ENCODE measurements around the gene MLXIP.
A peak's percentile ranks its signal among the peaks of the same experiment; 100 is the strongest.
"Not testable (repeated sequence)": the region's sequence is repeated elsewhere in the genome, so short reads cannot be mapped to it uniquely, and the experiment has no call there.

MLXIP gene

DNA sequence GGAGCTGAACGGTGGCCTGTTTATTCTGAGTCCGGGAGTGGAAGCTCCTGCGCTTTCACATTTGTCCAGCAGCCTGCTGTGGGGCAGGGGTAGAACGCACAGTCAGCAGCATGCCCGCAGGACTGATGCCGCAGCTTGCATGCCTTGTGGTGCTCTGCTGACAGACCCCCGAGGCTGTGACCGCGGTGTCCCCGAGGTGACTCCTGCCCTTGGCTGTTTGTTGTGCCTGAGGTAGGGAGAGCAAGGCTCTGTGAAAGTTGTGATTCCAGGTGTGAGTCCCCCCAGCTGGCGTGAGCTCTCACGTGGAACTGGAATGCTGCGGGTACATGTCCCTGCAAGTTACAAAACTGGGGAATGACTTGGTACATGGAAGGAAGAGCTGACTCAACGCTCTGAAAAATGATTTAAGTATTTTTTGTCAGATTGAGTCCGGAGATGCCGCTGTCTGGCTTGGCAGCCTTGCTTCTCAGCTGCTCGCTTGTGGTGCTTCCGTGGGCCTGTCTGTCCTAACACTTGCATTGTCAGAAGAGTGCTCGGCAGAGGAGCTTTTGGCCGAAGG is 18.1 kb downstream of the MLXIP start:
- peak; percentile 25 for DNase-seq

DNA sequence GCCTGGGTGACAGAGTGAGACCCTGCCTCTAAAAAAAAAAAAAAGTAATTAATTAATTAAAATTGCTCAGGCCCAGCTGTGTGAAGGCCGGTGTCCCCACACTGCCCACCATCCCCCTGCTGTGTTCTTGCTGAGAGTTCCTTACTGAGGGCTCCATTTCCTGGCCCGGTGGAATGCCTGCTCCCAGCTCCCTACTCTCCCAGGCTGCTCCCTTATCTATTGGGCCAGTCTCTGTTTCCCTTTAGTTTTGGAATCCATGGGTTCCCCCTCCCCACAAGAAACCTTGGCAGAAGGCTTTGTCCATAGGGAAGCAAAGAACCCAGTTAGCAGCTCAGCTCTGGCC is 19.0 kb downstream of the MLXIP start:
- no peak for DNase-seq

DNA sequence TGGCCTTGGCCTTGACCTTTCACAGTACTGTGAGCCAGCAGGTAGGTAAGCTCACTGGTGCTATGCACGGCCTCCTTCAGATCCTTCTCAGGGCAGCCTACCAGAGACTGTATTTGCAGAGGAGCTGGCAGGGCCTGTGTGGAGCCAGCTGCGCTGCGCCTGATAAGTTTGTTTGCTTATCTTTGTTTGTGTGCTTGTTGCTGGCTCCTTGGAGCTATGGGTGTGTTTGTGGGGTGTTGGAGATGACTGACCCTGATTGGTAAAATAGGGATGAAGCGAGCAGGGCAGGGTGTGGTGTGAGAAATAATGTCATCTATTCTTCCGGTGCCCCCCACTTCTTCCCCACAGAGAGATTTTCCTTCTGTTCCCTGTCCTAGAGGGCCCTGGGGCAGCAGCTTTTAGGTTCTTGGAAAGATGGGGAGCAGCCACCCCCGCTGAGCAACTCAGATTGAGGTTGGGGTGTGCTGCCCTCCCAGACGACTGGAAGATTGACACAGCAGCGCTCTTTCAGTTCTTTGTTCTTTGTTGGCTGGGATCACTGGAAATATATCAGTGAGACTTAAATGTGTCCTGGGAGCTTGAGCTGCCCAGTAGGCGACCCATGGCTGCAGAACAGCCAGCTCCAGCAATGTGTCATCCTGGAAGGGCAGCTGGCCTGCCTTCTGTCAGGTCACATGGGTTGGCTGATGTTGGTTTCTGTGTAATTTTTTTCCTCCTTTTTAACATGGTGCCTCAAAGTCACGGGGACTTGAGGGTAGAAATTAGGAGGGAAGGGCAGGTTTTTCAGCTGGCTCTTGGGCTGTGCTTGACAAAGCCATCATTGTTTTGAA is 19.6 kb downstream of the MLXIP start:
- DNase-seq, result no peak

DNA sequence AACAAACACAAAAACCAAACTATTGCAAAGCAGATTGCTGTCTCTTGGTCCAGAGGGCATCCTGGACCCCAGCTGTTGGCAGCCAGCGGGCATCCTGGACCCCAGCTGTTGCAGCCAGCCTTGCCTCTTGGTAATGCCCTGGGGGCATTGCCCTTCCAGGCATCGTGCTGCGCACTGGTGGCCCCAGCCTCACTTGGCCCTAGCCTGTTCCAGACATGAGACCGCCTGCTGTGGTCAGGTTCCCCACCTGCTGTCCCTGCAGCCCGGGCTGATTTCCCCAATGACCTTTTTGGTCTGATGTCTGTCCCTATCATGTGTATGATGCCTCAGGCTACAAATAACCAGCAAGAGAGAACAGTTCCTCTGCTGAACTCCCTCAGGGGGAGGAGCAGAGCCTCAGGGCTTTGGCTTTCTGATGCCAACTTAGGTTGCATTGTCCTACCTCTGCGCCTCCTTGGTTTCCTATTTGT is 20.8 kb downstream of the MLXIP start:
- DNase-seq, result no peak

DNA sequence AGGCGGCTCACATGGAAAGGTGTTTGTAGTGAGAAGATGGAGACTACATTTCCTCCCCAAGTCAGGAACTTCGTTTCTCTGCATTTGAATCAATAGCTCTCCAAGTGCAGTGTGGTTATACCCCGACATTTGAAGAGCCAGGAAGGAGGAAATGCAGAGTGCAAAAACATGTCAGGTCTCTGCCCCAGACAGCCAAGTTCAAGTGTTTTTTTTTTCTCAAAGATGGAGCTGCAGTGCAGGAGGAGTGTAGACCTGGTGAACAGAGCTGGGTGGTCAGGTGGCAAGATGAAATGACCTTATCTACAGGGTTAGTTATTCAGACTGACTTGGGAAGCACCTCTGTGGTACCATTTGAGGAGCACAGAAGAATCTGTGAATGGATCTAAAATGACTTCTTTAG is 21.3 kb downstream of the MLXIP start:
- no peak for DNase-seq

DNA sequence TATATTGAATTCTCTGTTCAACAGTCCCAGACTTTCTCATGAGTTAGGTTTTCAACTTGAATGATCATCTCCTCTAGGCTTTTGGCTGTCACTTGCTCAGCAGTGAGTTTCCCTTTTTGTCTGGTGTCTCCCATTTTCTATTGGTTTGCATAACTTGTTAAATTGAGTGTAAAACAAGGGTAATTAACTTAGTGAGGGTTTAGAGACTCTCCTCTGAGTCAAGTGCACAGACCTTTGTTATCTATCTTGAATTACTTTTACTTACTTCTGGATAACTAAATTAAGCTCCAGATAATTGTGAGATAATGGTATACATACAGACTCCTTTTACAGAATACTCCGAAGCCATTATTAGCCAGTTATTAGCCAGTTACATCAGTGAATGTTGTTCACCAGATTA is 22.0 kb downstream of the MLXIP start:
- DNase-seq, result no peak

DNA sequence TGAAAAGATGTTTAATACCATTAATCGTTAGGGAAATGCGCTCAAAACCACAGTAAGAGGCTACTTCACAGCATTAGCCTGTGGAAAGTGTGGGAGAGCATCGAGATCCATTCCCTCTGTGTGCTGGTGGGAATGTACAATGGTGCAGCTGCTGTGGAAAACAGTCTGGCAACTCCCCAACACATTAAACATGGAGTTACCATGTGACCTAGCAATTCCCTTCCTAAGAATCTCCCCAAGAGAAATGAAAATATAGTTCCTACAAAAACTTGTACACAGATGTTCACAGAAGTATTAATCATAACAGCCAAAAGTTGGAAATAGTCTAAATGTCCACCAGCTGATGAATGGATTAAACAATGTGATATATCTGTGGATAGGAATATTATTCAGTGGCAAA is 23.8 kb downstream of the MLXIP start:
- no peak for DNase-seq

DNA sequence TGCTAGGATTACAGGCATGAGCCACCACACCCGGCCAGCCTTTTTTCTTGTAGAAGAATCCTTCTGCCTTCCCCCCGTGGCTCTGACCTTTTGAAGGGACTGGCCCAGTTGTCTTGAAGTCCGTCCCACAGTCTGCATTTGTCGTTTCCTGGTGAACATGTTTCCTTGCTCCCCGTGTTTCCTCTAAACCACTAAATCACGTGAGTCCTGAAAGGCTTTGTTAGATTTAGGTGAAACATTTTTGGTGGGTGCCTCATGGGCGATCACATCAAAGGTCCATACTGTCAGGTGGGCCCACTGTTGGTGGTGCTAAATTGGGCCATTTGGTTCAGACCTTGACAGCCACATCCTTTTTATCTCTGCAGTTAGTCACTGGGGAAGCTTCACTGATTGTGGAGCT is 26.3 kb downstream of the MLXIP start:
- no peak for DNase-seq

DNA sequence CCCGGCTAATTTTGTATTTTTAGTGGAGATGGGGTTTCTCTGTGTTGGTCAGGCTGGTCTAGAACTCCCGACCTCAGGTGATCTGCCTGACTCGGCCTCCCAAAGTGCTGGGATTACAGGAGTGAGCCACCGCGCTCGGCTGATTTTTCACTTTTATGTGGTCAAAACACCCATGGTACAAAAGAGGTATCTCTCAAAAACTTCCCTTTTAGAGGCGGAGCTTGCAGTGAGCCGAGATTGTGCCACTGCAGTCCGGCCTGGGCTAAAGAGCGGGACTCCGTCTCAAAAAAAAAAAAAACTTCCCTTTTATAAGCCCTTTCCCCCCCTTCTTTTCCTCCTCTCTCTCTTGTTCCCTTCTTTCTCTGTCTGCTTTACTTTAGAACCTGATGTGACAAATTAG is 26.9 kb downstream of the MLXIP start:
- not testable (repeated sequence) for DNase-seq

DNA sequence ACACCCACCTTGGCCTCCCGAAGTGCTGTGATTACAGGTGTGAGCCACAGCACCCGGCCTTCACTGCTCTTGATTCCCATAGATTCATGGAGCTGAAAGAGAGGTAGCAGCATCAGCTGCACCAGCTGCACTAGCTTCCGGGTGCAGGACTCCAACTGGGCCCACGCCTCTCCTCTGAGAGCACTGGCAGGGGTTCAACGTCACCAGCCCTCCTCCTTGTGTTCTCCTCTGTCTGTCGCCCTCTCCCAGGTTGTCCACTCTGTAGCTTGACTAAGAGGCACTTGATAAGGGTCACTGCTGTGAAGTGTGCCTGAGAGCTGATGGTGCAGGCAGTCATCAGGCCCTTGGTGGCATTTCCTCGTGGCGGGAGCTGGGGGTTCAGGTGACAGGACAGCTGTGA is 28.3 kb downstream of the MLXIP start:
- no peak for DNase-seq

DNA sequence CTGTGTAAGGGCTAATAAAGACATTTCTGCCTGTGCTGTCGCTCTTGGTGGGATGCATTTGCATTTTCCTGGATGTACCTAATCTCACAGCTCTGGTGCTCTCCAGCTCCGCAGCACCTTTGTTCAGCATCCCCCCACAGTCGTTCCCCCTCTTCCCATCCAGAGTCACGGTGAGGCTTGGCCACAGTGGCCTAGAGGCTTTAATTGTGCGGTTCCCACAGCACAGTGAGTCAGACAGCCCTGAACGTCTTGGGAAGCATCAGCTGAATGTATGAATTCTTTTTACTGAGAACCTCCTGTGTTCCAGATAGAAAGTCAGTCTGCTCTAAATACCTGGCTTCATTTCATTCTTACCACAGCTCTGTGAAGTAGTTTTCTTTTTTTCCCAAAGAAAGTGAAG is 28.7 kb downstream of the MLXIP start:
- DNase-seq, result peak; percentile 63

DNA sequence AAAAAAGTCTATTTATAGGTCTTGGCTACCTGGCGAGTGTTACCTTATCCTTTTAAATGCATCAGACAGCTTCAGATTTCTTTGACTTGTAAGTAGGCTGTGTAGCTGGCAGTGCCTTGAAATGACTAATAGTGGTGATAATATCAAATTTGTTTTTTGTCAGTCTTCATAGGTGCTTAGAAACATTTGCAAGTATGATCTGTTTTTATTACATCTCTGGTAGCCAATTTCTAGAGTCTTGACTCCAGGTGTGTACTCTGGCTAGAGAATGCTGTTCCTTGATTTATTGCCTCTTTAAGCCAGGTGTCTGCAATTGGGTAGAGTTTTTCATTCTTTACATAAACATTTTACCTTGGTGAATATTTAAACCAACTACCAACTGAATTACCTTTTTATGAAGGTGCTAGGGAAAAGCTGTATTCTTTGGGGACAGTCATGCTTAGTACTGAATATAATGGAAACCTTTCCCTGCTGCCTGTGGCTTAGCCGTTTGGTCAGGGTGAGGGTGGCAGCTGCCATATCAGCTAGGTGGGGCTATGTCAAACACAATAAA is 32.6 kb downstream of the MLXIP start:
- DNase-seq, result no peak

DNA sequence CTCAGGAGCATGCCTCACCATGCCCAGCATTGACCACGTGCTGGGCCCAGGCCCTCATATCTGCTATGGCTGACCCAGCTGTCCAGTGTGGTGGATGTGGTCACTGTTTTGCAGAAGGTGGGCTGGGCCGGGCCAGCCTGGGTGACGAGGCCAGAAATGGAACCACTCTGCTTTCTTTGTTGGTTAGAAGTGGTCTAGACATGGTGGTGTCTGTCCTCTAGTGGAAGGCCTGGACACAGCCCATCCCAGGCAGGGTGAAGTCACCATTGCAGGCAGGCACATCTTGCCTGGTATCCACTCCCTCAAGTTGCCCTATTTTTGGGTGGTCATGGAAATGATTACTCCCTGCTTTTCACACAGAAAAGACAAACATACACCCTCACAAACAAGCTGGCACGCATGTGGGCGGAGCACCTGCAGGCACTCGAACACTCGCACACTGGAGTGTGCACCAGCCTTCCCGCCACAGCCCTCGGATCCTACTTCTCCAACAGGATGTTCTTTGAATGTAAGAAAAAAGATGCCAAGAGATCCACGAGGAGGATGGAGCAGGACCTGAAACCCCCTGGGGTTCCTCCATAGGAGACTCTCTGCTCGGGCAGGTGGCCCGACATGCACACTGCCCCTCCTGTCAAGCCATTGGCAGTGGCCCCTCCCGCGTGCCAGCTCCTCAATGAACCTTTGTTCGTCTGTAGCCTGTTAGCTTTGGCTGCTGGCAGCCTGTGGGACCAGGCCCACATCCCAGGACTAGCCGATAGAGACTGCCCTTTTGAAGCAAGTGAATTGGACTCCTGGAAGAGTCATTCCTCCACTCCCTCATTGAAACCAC is 38.4 kb downstream of the MLXIP start:
- no peak for DNase-seq

DNA sequence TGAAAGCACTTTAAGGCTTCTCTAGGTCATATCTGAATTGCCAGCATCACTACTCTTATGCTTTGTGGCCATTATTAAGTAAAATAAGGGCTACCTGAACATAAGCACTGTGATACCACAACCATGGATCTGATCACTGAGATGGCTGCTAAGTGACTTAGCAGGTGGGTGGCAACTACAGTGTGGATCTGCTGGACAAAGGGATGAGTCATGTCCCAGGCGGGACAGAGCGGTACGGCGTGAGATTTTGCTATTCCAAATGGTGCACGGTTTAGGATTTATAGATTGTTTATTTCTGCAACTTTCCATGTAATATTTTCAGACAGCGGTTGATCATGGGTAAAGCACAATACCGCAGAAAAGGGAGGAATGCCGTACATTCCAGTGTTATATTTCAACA is 39.4 kb downstream of the MLXIP start:
- DNase-seq, result no peak

DNA sequence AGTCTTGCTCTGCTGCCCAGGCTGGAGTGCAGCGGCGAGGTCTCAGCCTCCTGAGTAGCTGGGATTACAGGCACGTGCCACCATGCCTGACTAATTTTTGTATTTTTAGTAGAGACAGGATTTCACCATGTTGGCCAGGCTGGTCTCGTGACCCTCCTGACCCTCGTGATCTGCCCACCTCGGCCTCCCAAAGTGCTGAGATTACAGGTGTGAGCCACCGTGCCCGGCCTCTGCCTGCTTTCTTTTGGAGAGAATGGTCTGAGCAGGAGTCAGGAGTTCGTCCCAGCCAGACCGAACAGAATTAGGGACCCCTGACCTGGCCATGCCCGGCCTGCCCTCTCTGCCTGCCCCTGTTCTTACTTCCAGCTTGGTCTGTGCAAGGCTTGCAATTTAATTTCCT is 42.8 kb downstream of the MLXIP start:
- not testable (repeated sequence) for DNase-seq

DNA sequence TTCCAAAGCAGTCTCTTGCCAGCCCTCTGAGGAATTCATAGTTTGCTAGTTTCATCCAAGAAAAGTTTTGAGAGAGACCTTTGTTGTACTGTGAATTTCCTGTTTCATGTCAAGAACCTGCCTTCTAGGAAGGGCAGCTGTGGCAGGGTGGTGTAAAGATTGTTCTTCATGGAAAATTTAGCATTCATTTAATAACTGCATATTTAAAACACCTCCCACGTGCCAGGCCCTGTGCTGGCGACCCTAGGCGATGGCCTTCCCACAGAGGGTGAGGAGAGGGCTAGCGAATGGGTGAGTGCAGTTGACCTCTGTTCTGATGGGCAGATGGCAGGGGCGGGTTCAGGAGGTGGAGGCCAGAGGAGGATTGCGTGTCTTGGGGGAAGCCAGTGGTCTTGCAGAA is 43.2 kb downstream of the MLXIP start:
- DNase-seq, result no peak

DNA sequence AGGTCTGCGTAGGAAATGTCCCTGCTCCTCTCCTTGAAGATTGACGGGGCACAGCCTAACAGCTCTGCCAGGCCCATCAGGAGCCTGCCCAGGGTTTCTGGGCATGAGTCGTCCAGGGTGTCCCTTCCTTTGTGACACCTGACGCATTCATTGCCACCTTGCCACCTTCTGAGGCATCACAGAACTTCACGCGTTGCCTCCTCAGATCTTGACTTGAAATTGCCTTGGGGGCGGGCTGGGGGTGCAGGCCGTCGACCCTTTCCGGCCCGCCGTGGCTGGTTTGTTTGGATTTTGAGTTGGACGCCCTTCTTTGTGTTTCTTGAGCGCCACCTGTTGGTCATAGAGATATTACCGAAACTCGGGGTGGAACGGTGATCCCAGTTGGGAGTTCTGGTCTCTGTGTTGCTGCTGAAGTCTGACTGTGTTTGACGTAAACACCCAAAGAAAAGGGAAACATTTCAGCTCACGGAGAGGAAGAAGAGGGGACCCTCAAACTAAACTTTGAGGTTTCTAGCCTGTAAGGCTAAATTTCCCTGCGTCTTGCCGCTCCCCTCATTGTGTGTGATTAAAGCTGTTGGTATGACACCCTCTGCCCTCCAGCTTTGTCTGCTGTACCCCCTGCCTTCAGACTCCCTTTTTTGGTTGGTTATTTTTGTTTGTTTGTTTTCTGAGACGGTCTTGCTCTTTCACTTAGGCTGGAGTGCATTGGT is 44.6 kb downstream of the MLXIP start:
- DNase-seq, result peak; percentile 61

DNA sequence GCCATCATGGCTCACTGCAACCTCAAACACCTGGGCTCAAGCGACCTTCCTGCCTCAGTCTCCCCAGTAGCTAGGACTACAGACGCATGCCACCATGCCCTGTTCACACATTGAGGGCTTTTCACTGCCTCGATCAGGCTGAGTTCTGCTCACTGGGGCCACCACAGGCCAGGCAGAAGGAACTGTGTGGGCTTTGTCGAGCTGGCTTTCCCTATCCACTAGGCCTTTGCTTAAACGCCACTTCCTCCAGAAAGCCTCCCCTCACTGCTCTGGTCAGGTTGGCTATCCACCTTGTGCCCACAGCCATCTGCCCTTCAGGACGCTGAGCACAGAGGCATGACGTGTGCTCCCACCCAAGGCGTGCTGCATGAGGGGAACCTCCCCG is 45.2 kb downstream of the MLXIP start:
- no peak for DNase-seq

DNA sequence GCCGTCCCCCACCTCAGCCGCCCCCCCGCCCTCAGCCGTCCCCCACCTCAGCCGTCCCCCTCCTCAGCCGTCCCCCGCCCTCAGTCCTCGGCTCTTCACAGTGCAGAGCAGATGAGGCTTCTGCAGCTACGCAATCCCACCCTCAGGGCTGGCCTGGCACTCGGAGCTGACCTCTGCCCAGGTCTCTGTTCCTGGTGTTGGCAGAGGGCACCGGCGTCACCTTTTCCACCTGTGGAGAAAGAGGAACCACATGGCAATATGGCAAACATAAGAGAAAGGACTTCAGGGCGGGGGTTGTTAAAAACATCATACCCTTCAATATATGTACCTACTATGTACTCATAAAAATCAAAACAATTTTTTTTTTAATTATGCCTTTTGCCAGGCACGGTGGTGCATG is 45.8 kb downstream of the MLXIP start:
- no peak for DNase-seq

DNA sequence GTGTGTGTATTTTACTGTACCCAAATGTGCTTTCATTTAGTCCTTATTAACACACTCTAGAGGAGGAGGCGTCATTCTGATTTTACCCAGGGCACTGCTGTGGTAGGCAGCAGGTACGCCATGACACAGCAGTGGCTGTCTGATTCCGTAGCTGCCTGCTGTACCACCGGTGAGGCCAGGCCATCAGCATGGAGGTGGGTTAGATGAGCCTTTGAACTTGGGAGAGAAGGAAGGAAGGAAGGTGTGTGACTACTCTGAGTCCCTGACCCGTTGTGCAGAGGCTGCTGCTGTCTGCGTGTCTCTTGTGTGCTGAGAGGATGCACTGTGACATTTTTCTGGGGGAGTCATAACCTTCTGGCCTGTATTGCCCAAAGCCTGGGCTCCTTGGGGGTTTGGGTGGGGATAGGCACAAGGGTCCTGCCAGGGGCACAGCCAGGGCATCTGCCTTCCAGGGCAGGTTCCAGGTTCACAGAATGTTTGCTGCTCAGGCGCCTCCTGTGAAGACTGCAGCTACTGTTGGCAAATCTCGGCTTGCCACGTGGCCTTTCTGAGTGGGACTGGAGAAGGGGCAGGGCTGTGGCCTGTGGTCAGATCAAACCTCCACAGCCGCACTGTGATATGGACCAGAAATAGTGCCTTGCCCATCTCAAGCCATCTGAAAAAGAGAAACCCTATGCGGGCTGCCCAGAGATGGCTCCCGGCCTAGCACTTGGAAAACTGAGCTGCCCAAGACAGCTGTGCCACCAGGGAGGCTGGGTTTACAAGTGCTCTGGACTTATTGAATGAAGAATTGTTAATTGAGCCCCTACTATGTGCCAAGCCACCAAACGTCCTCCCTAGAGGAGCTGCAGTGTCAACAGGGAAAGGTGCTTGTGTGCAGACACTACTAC is 47.1 kb downstream of the MLXIP start:
- no peak for DNase-seq

DNA sequence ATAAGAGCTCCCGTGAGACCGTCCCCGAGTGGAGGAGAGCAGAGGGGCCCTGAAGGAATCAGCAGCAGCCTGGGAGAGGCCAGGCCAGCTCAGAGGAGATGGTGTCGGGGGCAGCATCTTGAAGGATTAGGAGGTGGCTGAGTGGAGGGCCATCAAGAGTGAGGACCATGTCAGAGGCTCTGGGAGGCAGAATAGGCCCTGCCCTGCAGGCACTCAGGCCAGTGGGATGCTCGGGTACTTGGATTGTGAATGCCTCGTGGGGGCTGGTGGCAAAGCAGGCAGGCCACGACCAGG is 47.7 kb downstream of the MLXIP start:
- DNase-seq, result no peak

Data from fibroblast of skin of abdomen (primary cell).